Fibroblast of lung (primary cell): ENCODE measurements around the gene OXSR1. TPM values are rescaled to one million over a fixed set of nuclear protein-coding genes. Genes with fewer than 3 reads are reported as not detected.
A peak's percentile ranks its signal among the peaks of the same experiment; 100 is the strongest.

ENCODE experiments used
- DNase-seq, 2 donors: peaks; one replicate each; pipeline versions ENCODE4 v3.0.0 to v3.0.0-alpha.2; 2010; ENCODE audit warnings: low read depth in 2 of 2
- H2AFZ ChIP-seq: 2 replicates; pipeline ENCODE4 v1.5.1; 2012; ENCODE audit warnings: low read length, control low read depth, inconsistent platforms
- H3K27ac ChIP-seq: 2 replicates; pipeline ENCODE4 v1.5.1; 2011; ENCODE audit warnings: low read length, control low read depth; ENCODE audit not compliant: insufficient read depth
- H3K27me3 ChIP-seq: 2 replicates; pipeline ENCODE4 v1.5.1; 2011; ENCODE audit warnings: mild to moderate bottlenecking, low read length; ENCODE audit not compliant: control insufficient read depth, insufficient read depth
- H3K36me3 ChIP-seq: 2 replicates; pipeline ENCODE4 v1.5.1; 2011; ENCODE audit warnings: low read length; ENCODE audit not compliant: control insufficient read depth, insufficient read depth
- H3K4me1 ChIP-seq: 2 replicates; pipeline ENCODE4 v1.5.1; 2011; ENCODE audit warnings: low read length; ENCODE audit not compliant: control insufficient read depth, insufficient read depth; ENCODE audit errors: extremely low read depth
- H3K4me2 ChIP-seq: 2 replicates; pipeline ENCODE4 v1.5.1; 2011; ENCODE audit warnings: low read length, control low read depth; ENCODE audit not compliant: insufficient read depth; ENCODE audit errors: extremely low read depth
- H3K4me3 ChIP-seq, 4 experiments: fragments of 200-600 bp in 1 of 4; sonication (generic) in 1 of 4; replicated peaks in 1 of 4; 2 replicates each; pipeline ENCODE4 v1.5.1; 2011 to 2016; ENCODE audit warnings: low read length in 4 of 4, low read depth in 3 of 4, mild to moderate bottlenecking in 3 of 4, control low read depth in 2 of 4, inconsistent platforms in 1 of 4, mixed read lengths in 1 of 4; ENCODE audit not compliant: insufficient read depth in 1 of 4; ENCODE audit errors: control extremely low read depth in 1 of 4
- H3K79me2 ChIP-seq: 2 replicates; pipeline ENCODE4 v1.5.1; 2012; ENCODE audit warnings: mild to moderate bottlenecking, low read length, inconsistent platforms; ENCODE audit not compliant: control insufficient read depth, insufficient read depth
- H3K9ac ChIP-seq: 2 replicates; pipeline ENCODE4 v1.5.1; 2011; ENCODE audit warnings: mild to moderate bottlenecking, low read length, control low read depth; ENCODE audit not compliant: insufficient read depth
- H3K9me3 ChIP-seq: 2 replicates; pipeline ENCODE4 v1.5.1; 2012; ENCODE audit warnings: low read depth, low read length; ENCODE audit not compliant: control insufficient read depth, insufficient read depth
- H4K20me1 ChIP-seq: 2 replicates; pipeline ENCODE4 v1.5.1; 2011; ENCODE audit warnings: low read length; ENCODE audit not compliant: control insufficient read depth, insufficient read depth; ENCODE audit errors: extremely low read depth
- EZH2 ChIP-seq: IDR thresholded peaks from 2 replicates; pipeline ENCODE4 v1.5.1; 2012; ENCODE audit warnings: low read length, control low read depth, mild to moderate bottlenecking; ENCODE audit errors: missing control alignments
- polyA plus RNA-seq, 2 donors: library from polyadenylated mRNA; depleted of rRNA in 1 of 2; stranded (reverse) in 1 of 2; unstranded in 1 of 2; fragments of >200 nt; gene quantifications; 2 replicates each; pipeline ENCODE4 v1.2.1, GENCODE V29; 2011 to 2012; ENCODE audit warnings: missing spikeins in 1 of 2
- total RNA-seq: library from RNA; depleted of rRNA; stranded (reverse); fragments of >200 nt; gene quantifications from 2 replicates; pipeline ENCODE4 v1.2.1, GENCODE V29; 2014
- TF ChIP-seq, protein P1 (sequence below), 2 donors: IDR thresholded peaks in 1 of 2; conservative IDR thresholded peaks in 1 of 2; 1 replicate in 1 of 2; 2 replicates in 1 of 2; pipeline ENCODE4 v1.5.1; 2011 to 2012; ENCODE audit warnings: low read length in 2 of 2, control low read depth in 1 of 2, inconsistent platforms in 1 of 2, low read depth in 1 of 2, mild to moderate bottlenecking in 1 of 2

Gene OXSR1
- total and polyA plus RNA-seq, 2 donors (not counting 1 experiment from before 2014, with no cell fraction given), result 32.7 to 45.2 TPM

DNA sequence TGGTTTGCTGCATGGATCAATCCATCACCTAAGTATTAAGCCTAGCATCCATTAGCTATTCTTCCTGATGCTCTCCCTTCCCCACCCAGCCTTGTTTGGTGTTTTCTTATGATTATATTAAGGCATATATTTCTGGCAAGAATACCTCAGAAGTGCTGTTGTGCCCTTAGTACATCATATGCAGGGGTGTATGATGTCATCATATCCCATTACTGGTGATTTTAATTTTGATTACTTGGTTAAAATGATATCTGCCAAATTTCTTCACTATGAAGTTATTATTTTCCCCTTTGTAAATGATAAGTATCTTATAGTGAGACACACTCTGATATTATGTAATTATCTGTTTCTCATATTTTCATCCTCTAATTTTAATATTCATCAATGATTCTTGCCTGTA, 132.2 kb downstream of the OXSR1 start:
- H3K4me3 ChIP-seq, result no peak overlapping the region
- H3K79me2 ChIP-seq, result no peaks in the 10 kb centered on the region
- H3K4me1 ChIP-seq, result no peaks in the 10 kb centered on the region
- H3K27ac ChIP-seq, result no peak overlapping the region
- no peaks in the 10 kb centered on the region for H3K9me3 ChIP-seq
- peaks cover 3% of the 10 kb centered on the region for H3K27me3 ChIP-seq
- no peaks in the 10 kb centered on the region for H3K36me3 ChIP-seq
- no peak overlapping the region for H3K9ac ChIP-seq
- no peak for TF ChIP-seq EZH2
- TF ChIP-seq, protein P1, sequence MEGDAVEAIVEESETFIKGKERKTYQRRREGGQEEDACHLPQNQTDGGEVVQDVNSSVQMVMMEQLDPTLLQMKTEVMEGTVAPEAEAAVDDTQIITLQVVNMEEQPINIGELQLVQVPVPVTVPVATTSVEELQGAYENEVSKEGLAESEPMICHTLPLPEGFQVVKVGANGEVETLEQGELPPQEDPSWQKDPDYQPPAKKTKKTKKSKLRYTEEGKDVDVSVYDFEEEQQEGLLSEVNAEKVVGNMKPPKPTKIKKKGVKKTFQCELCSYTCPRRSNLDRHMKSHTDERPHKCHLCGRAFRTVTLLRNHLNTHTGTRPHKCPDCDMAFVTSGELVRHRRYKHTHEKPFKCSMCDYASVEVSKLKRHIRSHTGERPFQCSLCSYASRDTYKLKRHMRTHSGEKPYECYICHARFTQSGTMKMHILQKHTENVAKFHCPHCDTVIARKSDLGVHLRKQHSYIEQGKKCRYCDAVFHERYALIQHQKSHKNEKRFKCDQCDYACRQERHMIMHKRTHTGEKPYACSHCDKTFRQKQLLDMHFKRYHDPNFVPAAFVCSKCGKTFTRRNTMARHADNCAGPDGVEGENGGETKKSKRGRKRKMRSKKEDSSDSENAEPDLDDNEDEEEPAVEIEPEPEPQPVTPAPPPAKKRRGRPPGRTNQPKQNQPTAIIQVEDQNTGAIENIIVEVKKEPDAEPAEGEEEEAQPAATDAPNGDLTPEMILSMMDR (conservative IDR thresholded peaks at IDR 0.05 in 1 of 2, IDR thresholded peaks at IDR 0.05 in 1 of 2; ENCODE audit: low read depth in 1 of 2, low read length in 2 of 2), result no peak
- DNase-seq, result no peak
- H4K20me1 ChIP-seq, result no peaks in the 10 kb centered on the region
- H3K4me2 ChIP-seq, result no peak overlapping the region
- H2AFZ ChIP-seq, result no peak overlapping the region

DNA sequence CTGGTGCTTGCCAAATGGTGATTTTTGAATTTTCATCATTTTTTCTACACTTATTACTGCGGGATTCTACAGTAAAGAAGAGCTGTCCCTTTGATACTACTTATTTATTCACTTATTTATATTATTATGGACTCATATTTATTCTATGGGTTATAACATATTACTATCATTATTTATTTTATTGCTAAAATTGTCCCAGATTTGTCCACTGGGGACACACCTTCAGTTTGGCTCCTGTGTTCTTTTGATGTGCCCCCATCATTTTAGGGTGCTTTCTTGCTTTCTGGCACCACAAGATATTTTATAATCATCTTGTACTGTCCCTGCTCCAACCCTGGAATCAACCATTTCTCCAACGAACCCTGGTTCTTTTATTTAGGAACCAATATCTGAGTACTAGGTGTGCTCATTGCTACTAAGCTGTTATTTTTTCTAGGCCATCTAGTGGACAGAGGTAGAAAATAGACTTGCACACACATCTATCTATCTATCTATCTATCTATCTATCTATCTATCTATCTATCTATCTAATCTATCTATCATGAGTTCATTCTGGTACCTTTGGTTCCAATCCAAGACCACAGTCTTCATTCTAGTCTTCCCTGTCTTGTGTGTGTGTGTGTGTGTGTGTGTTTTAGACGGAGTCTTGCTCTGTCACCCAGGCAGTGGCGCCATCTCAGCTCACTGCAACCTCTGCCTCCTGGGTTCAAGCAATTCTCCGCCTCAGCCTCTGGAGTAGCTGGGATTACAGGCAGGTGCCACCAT, 132.8 kb downstream of the OXSR1 start:
- Histone ChIP-seq H3K79me2 (no peaks in the 10 kb centered on the region), H3K27ac (no peak overlapping the region), H3K9ac (no peak overlapping the region), H3K27me3 (peaks cover under 1% of the 10 kb centered on the region), H3K4me2 (no peak overlapping the region), H2AFZ (no peak overlapping the region), H3K9me3 (no peaks in the 10 kb centered on the region), H3K4me3 (no peak overlapping the region), H3K4me1 (no peaks in the 10 kb centered on the region), H4K20me1 (no peaks in the 10 kb centered on the region), H3K36me3 (no peaks in the 10 kb centered on the region)
- TF ChIP-seq EZH2, result no peak
- TF ChIP-seq, protein P1 (conservative IDR thresholded peaks at IDR 0.05 in 1 of 2, IDR thresholded peaks at IDR 0.05 in 1 of 2; ENCODE audit: low read depth in 1 of 2, low read length in 2 of 2), result peak; percentile 16 to 48
- peak; percentile 10 to 33 for DNase-seq

Other genes with a start within 250 kb of the OXSR1 start
- gene VILL, start 174.8 kb upstream of the OXSR1 start, total RNA-seq, result 6.7 and 9.4 TPM in 2 replicates
- 1.9 and 2.0 TPM in 2 replicates for gene VILL, start 174.8 kb upstream of the OXSR1 start, polyA plus RNA-seq
- gene PLCD1, start 135.9 kb upstream of the OXSR1 start, total RNA-seq, result 31.8 and 47.2 TPM in 2 replicates
- gene PLCD1, start 135.9 kb upstream of the OXSR1 start, polyA plus RNA-seq, result 8.2 and 10.5 TPM in 2 replicates
- gene DLEC1, start 126.3 kb upstream of the OXSR1 start, total RNA-seq, result under 0.01 TPM in 2 replicates
- gene DLEC1, start 126.3 kb upstream of the OXSR1 start, polyA plus RNA-seq, result 0.02 and 0.05 TPM in 2 replicates
- gene ACAA1, start 28.4 kb upstream of the OXSR1 start, total RNA-seq, result 26.5 and 41.0 TPM in 2 replicates
- 39.0 and 40.6 TPM in 2 replicates for gene ACAA1, start 28.4 kb upstream of the OXSR1 start, polyA plus RNA-seq
- gene MYD88, start 26.9 kb upstream of the OXSR1 start, total RNA-seq, result 10.3 and 12.1 TPM in 2 replicates
- 22.1 and 27.9 TPM in 2 replicates for gene MYD88, start 26.9 kb upstream of the OXSR1 start, polyA plus RNA-seq
- gene SLC22A13, start 100.3 kb downstream of the OXSR1 start, total RNA-seq, result 0.26 and 0.33 TPM in 2 replicates
- 0.05 and 0.06 TPM in 2 replicates for gene SLC22A13, start 100.3 kb downstream of the OXSR1 start, polyA plus RNA-seq
- gene SLC22A14, start 116.8 kb downstream of the OXSR1 start, total RNA-seq, result under 0.01 and 0.17 TPM in 2 replicates
- gene SLC22A14, start 116.8 kb downstream of the OXSR1 start, polyA plus RNA-seq, result 0.05 TPM in 1 of 2 replicates, not detected in the other
- 4.6 and 5.1 TPM in 2 replicates for gene XYLB, start 181.2 kb downstream of the OXSR1 start, total RNA-seq
- 2.2 and 4.2 TPM in 2 replicates for gene XYLB, start 181.2 kb downstream of the OXSR1 start, polyA plus RNA-seq